Ovary (tissue), 3 donors: Measurements from ENCODE around the gene MARS1.
"Not testable (repeated sequence)": the region's sequence is repeated elsewhere in the genome, so short reads cannot be mapped to it uniquely, and the experiment has no call there.

Experiments
- POLR2A ChIP-seq: fragments of 450-650 bp; IDR thresholded peaks from one replicate; pipeline ENCODE4 v1.6.1; 2017; ENCODE audit warnings: antibody characterized with exemption, mild to moderate bottlenecking, moderate library complexity
- TF ChIP-seq, protein P1 (sequence below), 3 donors: fragments of 450-650 bp in 2 of 3; fragments of 200-600 bp in 1 of 3; IDR thresholded peaks; one replicate each; pipeline versions ENCODE4 v1.5.1 to v1.8.0; 2016 to 2022; ENCODE audit warnings: antibody characterized with exemption in 3 of 3, mild to moderate bottlenecking in 1 of 3
- donor health status: DM: no; HTN: no; CAD: no.

DNA sequence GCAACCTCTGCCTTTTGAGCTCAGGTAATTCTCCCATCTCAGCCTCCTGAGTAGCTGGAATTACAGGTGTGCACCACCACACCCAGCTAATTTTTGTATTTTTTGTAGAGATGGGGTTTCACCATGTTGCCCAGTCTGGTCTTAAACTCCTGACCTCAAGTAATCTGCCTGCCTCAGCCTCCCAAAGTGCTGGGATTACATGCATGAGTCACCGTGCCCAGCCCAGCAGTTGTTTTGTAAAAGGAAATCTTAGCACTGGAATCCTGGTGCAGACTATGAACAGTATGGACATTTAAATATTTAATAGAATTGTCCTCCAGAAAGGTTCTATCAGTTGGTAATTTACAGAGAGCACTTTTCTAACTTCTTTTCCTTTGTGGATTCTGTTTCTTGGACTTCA is 73.2 kb downstream of the MARS1 start:
- TF ChIP-seq, protein P1, sequence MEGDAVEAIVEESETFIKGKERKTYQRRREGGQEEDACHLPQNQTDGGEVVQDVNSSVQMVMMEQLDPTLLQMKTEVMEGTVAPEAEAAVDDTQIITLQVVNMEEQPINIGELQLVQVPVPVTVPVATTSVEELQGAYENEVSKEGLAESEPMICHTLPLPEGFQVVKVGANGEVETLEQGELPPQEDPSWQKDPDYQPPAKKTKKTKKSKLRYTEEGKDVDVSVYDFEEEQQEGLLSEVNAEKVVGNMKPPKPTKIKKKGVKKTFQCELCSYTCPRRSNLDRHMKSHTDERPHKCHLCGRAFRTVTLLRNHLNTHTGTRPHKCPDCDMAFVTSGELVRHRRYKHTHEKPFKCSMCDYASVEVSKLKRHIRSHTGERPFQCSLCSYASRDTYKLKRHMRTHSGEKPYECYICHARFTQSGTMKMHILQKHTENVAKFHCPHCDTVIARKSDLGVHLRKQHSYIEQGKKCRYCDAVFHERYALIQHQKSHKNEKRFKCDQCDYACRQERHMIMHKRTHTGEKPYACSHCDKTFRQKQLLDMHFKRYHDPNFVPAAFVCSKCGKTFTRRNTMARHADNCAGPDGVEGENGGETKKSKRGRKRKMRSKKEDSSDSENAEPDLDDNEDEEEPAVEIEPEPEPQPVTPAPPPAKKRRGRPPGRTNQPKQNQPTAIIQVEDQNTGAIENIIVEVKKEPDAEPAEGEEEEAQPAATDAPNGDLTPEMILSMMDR (IDR thresholded peaks at IDR 0.05): not testable (repeated sequence)
- TF ChIP-seq POLR2A: not testable (repeated sequence)
